SK-N-SH treated with all-trans-retinoic acid at 6 μM for 48 hours (cell line): ENCODE measurements around the gene MIGA1.

Experiments used
- ARNTL ChIP-seq: fragments of 450-650 bp; formaldehyde crosslinking; IDR thresholded peaks from 2 replicates; pipeline ENCODE4 v1.5.0; 2020; ENCODE audit warnings: low read depth, mild to moderate bottlenecking, moderate library complexity, borderline replicate concordance
- BACH2 ChIP-seq: fragments of 250-450 bp; sonication (Bioruptor Pico); IDR thresholded peaks from 2 replicates; pipeline ENCODE4 v1.9.0; 2021; ENCODE audit warnings: mild to moderate bottlenecking, borderline replicate concordance
- ISL1 ChIP-seq: fragments of 250-450 bp; sonication (Bioruptor Pico); IDR thresholded peaks from 2 replicates; pipeline ENCODE4 v2.1.2; 2022; ENCODE audit warnings: mild to moderate bottlenecking, moderate library complexity
- PPARA ChIP-seq: fragments of 250-450 bp; sonication (Bioruptor Pico); IDR thresholded peaks from 2 replicates; pipeline ENCODE4 v1.5.0; 2020; ENCODE audit warnings: mild to moderate bottlenecking, borderline replicate concordance
- RARB ChIP-seq: fragments of 250-450 bp; sonication (Bioruptor Pico); IDR thresholded peaks from 2 replicates; pipeline ENCODE4 v1.8.0; 2021; ENCODE audit warnings: mild to moderate bottlenecking, moderate library complexity
- SNAI2 ChIP-seq: fragments of 250-450 bp; sonication (Bioruptor Pico); IDR thresholded peaks from 2 replicates; pipeline ENCODE4 v1.5.0; 2020; ENCODE audit warnings: mild to moderate bottlenecking, moderate library complexity
- TSHZ2 ChIP-seq: fragments of 250-450 bp; sonication (Bioruptor Pico); IDR thresholded peaks from 2 replicates; pipeline ENCODE4 v1.5.0; 2020; ENCODE audit warnings: mild to moderate bottlenecking, moderate library complexity
- ZFP3 ChIP-seq: fragments of 250-450 bp; sonication (Bioruptor Pico); IDR thresholded peaks from 2 replicates; pipeline ENCODE4 v1.5.0; 2020; ENCODE audit warnings: mild to moderate bottlenecking, moderate library complexity
- ZFP30 ChIP-seq: fragments of 450-650 bp; formaldehyde crosslinking; IDR thresholded peaks from 2 replicates; pipeline ENCODE4 v1.5.0; 2022; ENCODE audit warnings: mild to moderate bottlenecking, moderate library complexity
- ZNF565 ChIP-seq: fragments of 450-650 bp; formaldehyde crosslinking; conservative IDR thresholded peaks from 2 replicates; pipeline ENCODE4 v1.5.0; 2020; ENCODE audit warnings: low read depth, mild to moderate bottlenecking, moderate library complexity
- ZNF70 ChIP-seq: fragments of 450-650 bp; formaldehyde crosslinking; IDR thresholded peaks from 2 replicates; pipeline ENCODE4 v1.5.0; 2020; ENCODE audit warnings: mild to moderate bottlenecking, moderate library complexity
- TF ChIP-seq, protein P1 (sequence below): fragments of 250-450 bp; sonication (Bioruptor Pico); IDR thresholded peaks from 2 replicates; pipeline ENCODE4 v1.8.0; 2020; ENCODE audit warnings: mild to moderate bottlenecking, moderate library complexity, borderline replicate concordance

- TF ChIP-seq RARB (CRISPR knock-in tag) (no peak), ZFP30 (no peak), TSHZ2 (CRISPR knock-in tag) (no peak), BACH2 (no peak), ARNTL (CRISPR knock-in tag) (no peak), ZNF565 (CRISPR knock-in tag) (no peak), ZFP3 (CRISPR knock-in tag) (no peak), PPARA (CRISPR knock-in tag) (no peak), ISL1 (CRISPR knock-in tag) (no peak), SNAI2 (CRISPR knock-in tag) (no peak), ZNF70 (CRISPR knock-in tag) (no peak)
- TF ChIP-seq, protein P1, sequence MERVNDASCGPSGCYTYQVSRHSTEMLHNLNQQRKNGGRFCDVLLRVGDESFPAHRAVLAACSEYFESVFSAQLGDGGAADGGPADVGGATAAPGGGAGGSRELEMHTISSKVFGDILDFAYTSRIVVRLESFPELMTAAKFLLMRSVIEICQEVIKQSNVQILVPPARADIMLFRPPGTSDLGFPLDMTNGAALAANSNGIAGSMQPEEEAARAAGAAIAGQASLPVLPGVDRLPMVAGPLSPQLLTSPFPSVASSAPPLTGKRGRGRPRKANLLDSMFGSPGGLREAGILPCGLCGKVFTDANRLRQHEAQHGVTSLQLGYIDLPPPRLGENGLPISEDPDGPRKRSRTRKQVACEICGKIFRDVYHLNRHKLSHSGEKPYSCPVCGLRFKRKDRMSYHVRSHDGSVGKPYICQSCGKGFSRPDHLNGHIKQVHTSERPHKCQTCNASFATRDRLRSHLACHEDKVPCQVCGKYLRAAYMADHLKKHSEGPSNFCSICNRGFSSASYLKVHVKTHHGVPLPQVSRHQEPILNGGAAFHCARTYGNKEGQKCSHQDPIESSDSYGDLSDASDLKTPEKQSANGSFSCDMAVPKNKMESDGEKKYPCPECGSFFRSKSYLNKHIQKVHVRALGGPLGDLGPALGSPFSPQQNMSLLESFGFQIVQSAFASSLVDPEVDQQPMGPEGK = no peak
Measured at GRCh38 chr1:77873461-77873860, 94.0 kb downstream of the MIGA1 start.
